Peyer's patch (tissue), 4 donors: ENCODE data around the gene POLK. TPM values are rescaled to one million over a fixed set of nuclear protein-coding genes. Genes with fewer than 3 reads are reported as not detected.
"Not testable (repeated sequence)": the region's sequence is repeated elsewhere in the genome, so short reads cannot be mapped to it uniquely, and the experiment has no call there.

Experiments
- DNase-seq, 3 donors: peaks; one replicate each; pipeline ENCODE4 v3.0.0-alpha.2; 2017 to 2019
- H3K27ac ChIP-seq, 4 donors: fragments of 200-600 bp; sonication (generic); one replicate each; pipeline ENCODE4 v1.5.1; 2016 to 2019
- H3K27me3 ChIP-seq, 2 donors: fragments of 200-600 bp; sonication (generic); one replicate each; pipeline ENCODE4 v1.5.1; 2019
- H3K36me3 ChIP-seq, 3 donors: fragments of 200-600 bp; sonication (generic); one replicate each; pipeline ENCODE4 v1.5.1; 2016 to 2019
- H3K4me1 ChIP-seq, 4 donors: fragments of 200-600 bp; sonication (generic); one replicate each; pipeline ENCODE4 v1.5.1; 2016 to 2019
- H3K4me3 ChIP-seq, 4 donors: fragments of 200-600 bp; sonication (generic); 1 replicate in 3 of 4; 2 replicates in 1 of 4; pipeline ENCODE4 v1.5.1; 2016 to 2019; ENCODE audit warnings: mild to moderate bottlenecking in 1 of 4
- H3K9me3 ChIP-seq, 4 donors: fragments of 200-600 bp; sonication (generic); one replicate each; pipeline ENCODE4 v1.5.1; 2016 to 2019; ENCODE audit warnings: mild to moderate bottlenecking in 1 of 4
- CTCF ChIP-seq, 6 experiments: fragments of 450-650 bp in 4 of 6; fragments of 200-600 bp in 2 of 6; sonication (generic) in 1 of 6; IDR thresholded peaks; one replicate each; pipeline ENCODE4 v1.5.1; 2017 to 2019; ENCODE audit warnings: antibody characterized with exemption in 6 of 6, mild to moderate bottlenecking in 3 of 6, moderate library complexity in 1 of 6
- POLR2A ChIP-seq, 2 donors: fragments of 450-650 bp; IDR thresholded peaks; one replicate each; pipeline ENCODE4 v1.5.1; 2017; ENCODE audit warnings: antibody characterized with exemption in 2 of 2, mild to moderate bottlenecking in 2 of 2, moderate library complexity in 2 of 2
- total RNA-seq, 4 donors: library from RNA; depleted of rRNA; stranded (reverse); fragments of >200 nt; gene quantifications; one replicate each; pipeline ENCODE4 v1.1.0, GENCODE V29; 2016

Gene POLK
- total RNA-seq, 4 donors from 2014 or later: 24.5 to 58.6 (median 28.3) TPM

GRCh38 chr5:75482482-75482881, 29.2 kb upstream of the POLK start:
- H3K27ac ChIP-seq: no peak overlapping the region
- no peak for DNase-seq
- no peaks in the 10 kb centered on the region for H3K9me3 ChIP-seq
- no peak overlapping the region for H3K4me3 ChIP-seq
- no peak for TF ChIP-seq POLR2A (IDR thresholded peaks at IDR 0.05)
- no peak for TF ChIP-seq CTCF (IDR thresholded peaks at IDR 0.05)
- no peaks in the 10 kb centered on the region for H3K4me1 ChIP-seq
- H3K27me3 ChIP-seq: no peaks in the 10 kb centered on the region
- H3K36me3 ChIP-seq: no peaks in the 10 kb centered on the region

GRCh38 chr5:75484605-75485004, 27.1 kb upstream of the POLK start:
- no peak for DNase-seq
- no peaks in the 10 kb centered on the region for H3K9me3 ChIP-seq

GRCh38 chr5:75489847-75490246, 21.8 kb upstream of the POLK start:
- DNase-seq, H3K27me3 ChIP-seq, H3K9me3 ChIP-seq, H3K4me3 ChIP-seq, H3K27ac ChIP-seq, H3K4me1 ChIP-seq: not testable (repeated sequence)
- peaks cover 0 to 15% (median 0%) of the 10 kb centered on the region in 3 donors for H3K36me3 ChIP-seq

More at GRCh38 chr5:75484605-75485004, 27.1 kb upstream of the POLK start:
- Histone ChIP-seq H3K4me3 (no peak overlapping the region), H3K4me1 (no peaks in the 10 kb centered on the region), H3K27ac (no peak overlapping the region), H3K27me3 (no peaks in the 10 kb centered on the region), H3K36me3 (no peaks in the 10 kb centered on the region)
- TF ChIP-seq POLR2A (IDR thresholded peaks at IDR 0.05) (no peak), CTCF (IDR thresholded peaks at IDR 0.05) (no peak)

GRCh38 chr5:75491621-75492020, 20.1 kb upstream of the POLK start:
- Histone ChIP-seq H3K9me3 (no peaks in the 10 kb centered on the region), H3K36me3 (peaks cover 0 to 15% (median 0%) of the 10 kb centered on the region in 3 donors), H3K27ac (no peak overlapping the region), H3K27me3 (no peaks in the 10 kb centered on the region), H3K4me1 (no peaks in the 10 kb centered on the region), H3K4me3 (no peak overlapping the region)
- no peak for DNase-seq
- TF ChIP-seq POLR2A (IDR thresholded peaks at IDR 0.05) (no peak), CTCF (IDR thresholded peaks at IDR 0.05) (no peak)

GRCh38 chr5:75496026-75496425, 15.7 kb upstream of the POLK start:
- TF ChIP-seq CTCF (IDR thresholded peaks at IDR 0.05): no peak
- no peak for TF ChIP-seq POLR2A (IDR thresholded peaks at IDR 0.05)
- Histone ChIP-seq H3K27me3 (no peaks in the 10 kb centered on the region), H3K9me3 (no peaks in the 10 kb centered on the region), H3K4me3 (no peak overlapping the region), H3K36me3 (peaks cover 0 to 27% (median 0%) of the 10 kb centered on the region in 3 donors), H3K27ac (no peak overlapping the region), H3K4me1 (no peaks in the 10 kb centered on the region)
- DNase-seq: no peak

GRCh38 chr5:75498208-75498777, 13.4 kb upstream of the POLK start:
- Histone ChIP-seq H3K27ac (no peak overlapping the region), H3K9me3 (no peaks in the 10 kb centered on the region), H3K27me3 (no peaks in the 10 kb centered on the region), H3K36me3 (peaks cover 0 to 13% (median 0%) of the 10 kb centered on the region in 3 donors), H3K4me3 (no peak overlapping the region), H3K4me1 (no peaks in the 10 kb centered on the region)
- no peak for DNase-seq
- TF ChIP-seq POLR2A (IDR thresholded peaks at IDR 0.05) (no peak), CTCF (IDR thresholded peaks at IDR 0.05) (no peak)

GRCh38 chr5:75498875-75499274, 12.8 kb upstream of the POLK start:
- not testable (repeated sequence) for H3K27ac ChIP-seq, H3K27me3 ChIP-seq, DNase-seq, H3K9me3 ChIP-seq, H3K4me3 ChIP-seq, H3K4me1 ChIP-seq
- peaks cover 0 to 13% (median 0%) of the 10 kb centered on the region in 3 donors for H3K36me3 ChIP-seq

- H3K27me3 ChIP-seq, H3K27ac ChIP-seq, DNase-seq, H3K9me3 ChIP-seq, H3K36me3 ChIP-seq, H3K4me3 ChIP-seq: not testable (repeated sequence)
- H3K4me1 ChIP-seq: peaks cover 0 to 11% (median 0%) of the 10 kb centered on the region in 4 donors
Observed at GRCh38 chr5:75505112-75505511, 6.6 kb upstream of the POLK start.
